ENCODE measurements around the gene F11R. TPM values are rescaled to one million over a fixed set of nuclear protein-coding genes. Genes with fewer than 3 reads are reported as not detected.

Gene F11R
- total and polyA plus RNA-seq, 2 of the 4 experiments (the other 2 are of a cell fraction), result 0.79 to 2.2 TPM

DNA sequence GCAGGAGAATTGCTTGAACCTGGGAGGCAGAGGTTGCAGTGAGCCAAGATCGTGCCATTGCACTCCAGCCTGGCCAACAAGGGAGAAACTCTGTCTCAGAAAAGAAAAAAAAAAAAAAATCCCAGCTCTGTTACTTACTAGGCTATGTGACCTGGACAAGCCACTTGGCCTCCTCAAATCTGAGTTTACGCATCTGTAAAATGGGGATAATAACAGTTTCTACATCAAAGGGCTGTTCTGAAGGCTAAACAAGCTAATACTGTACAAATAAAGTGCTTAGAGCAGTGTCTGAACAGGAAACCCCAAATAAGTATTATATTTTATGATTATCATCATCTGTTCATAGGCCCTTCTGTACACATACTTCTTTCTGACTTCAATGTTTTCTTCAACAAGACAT is 13.6 kb downstream of the F11R start:
- DNase-seq (no peak), ATAC-seq (ENCODE audit: low read depth) (no peak)
- Histone ChIP-seq H3K4me2 (ENCODE audit: low read depth, low read length) (no peak overlapping the region), H4K5ac (ENCODE audit: low read depth, low read length) (no peak overlapping the region), H3K4me1 (ENCODE audit: control insufficient read depth, insufficient read depth, low read length) (no peaks in the 10 kb centered on the region), H2AFZ (replicated peaks; ENCODE audit: low read length, poor library complexity) (no peak overlapping the region), H3K27me3 (ENCODE audit: control insufficient read depth, insufficient read depth, low read length) (no peaks in the 10 kb centered on the region), H3K36me3 (ENCODE audit: control insufficient read depth, insufficient read depth, low read length) (no peaks in the 10 kb centered on the region), H3K27ac (ENCODE audit: insufficient read depth, low read length) (no peak overlapping the region), H2AK5ac (ENCODE audit: low read depth, low read length) (no peak overlapping the region), H4K91ac (ENCODE audit: insufficient read depth, low read depth, low read length) (no peak overlapping the region), H2BK5ac (ENCODE audit: low read depth, low read length, poor library complexity, severe bottlenecking) (no peak overlapping the region), H3K79me1 (ENCODE audit: low read depth in 1 of 2, low read length in 2 of 2) (no peaks in the 10 kb centered on the region), H3K23ac (ENCODE audit: low read depth, low read length) (no peak overlapping the region), H2BK15ac (ENCODE audit: low read depth, low read length) (no peak overlapping the region), H3K9me1 (ENCODE audit: insufficient read depth, low read length) (no peaks in the 10 kb centered on the region), H3K4me3 (ENCODE audit: insufficient read depth, low read depth, low read length) (no peak overlapping the region), H3K14ac (replicated peaks; ENCODE audit: low read depth, low read length) (no peak overlapping the region), H3K9ac (ENCODE audit: low read depth, low read length) (no peak overlapping the region), H2BK20ac (ENCODE audit: low read depth, low read length) (no peak overlapping the region), H3K18ac (ENCODE audit: low read depth, low read length) (no peak overlapping the region), H2AK9ac (replicated peaks; ENCODE audit: low read depth, low read length, poor library complexity) (no peak overlapping the region), H3K9me3 (ENCODE audit: control insufficient read depth, insufficient read depth, low read length) (no peaks in the 10 kb centered on the region), H4K20me1 (ENCODE audit: insufficient read depth, low read length) (no peaks in the 10 kb centered on the region), H3K4ac (ENCODE audit: low read depth, low read length) (no peak overlapping the region), H2BK120ac (ENCODE audit: low read depth, low read length) (no peak overlapping the region), H4K8ac (ENCODE audit: low read depth in 2 of 2, low read length in 2 of 2) (no peak overlapping the region), H3K56ac (ENCODE audit: extremely low read depth, insufficient read depth, low read length) (no peak overlapping the region)
- in situ Hi-C loops (cut with MboI; ENCODE audit: low sequenced_read_pairs) (no loop called here), dilution Hi-C loops (cut with HindIII; ENCODE audit: low sequenced_read_pairs, unreplicated experiment) (no loop called here), intact Hi-C loops (cut with micrococcal nuclease) (no loop called here)
- WGBS, 2 experiments (ENCODE audit: extremely low coverage in 2 of 2, insufficient read length in 1 of 2), result no CpG with 5 or more reads among the region's 2 CpGs
- CTCF ChIA-PET, result interaction anchor here (0.6 kb wide), 1 partner anchor 280 kb away, joined by 7 read pairs; no protein-coding TSS in a partner anchor
- TF ChIP-seq, protein P1, sequence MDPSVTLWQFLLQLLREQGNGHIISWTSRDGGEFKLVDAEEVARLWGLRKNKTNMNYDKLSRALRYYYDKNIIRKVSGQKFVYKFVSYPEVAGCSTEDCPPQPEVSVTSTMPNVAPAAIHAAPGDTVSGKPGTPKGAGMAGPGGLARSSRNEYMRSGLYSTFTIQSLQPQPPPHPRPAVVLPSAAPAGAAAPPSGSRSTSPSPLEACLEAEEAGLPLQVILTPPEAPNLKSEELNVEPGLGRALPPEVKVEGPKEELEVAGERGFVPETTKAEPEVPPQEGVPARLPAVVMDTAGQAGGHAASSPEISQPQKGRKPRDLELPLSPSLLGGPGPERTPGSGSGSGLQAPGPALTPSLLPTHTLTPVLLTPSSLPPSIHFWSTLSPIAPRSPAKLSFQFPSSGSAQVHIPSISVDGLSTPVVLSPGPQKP (IDR thresholded peaks at IDR 0.05; ENCODE audit: borderline replicate concordance, low read depth, low read length), result no peak
- no peak for TF ChIP-seq NFE2L2 (IDR thresholded peaks at IDR 0.05; ENCODE audit: low read depth, low read length)
- TF ChIP-seq, protein P2, sequence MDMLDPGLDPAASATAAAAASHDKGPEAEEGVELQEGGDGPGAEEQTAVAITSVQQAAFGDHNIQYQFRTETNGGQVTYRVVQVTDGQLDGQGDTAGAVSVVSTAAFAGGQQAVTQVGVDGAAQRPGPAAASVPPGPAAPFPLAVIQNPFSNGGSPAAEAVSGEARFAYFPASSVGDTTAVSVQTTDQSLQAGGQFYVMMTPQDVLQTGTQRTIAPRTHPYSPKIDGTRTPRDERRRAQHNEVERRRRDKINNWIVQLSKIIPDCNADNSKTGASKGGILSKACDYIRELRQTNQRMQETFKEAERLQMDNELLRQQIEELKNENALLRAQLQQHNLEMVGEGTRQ (IDR thresholded peaks at IDR 0.05; ENCODE audit: low read depth, low read length), result no peak
- TF ChIP-seq RFX5 (IDR thresholded peaks at IDR 0.05; ENCODE audit: low read depth, low read length), result no peak
- no peak for TF ChIP-seq BHLHE40 (IDR thresholded peaks at IDR 0.05; ENCODE audit: low read depth, low read length)
- no peak for TF ChIP-seq FOS (IDR thresholded peaks at IDR 0.05; ENCODE audit: low read depth, low read length)
- TF ChIP-seq POLR2A (IDR thresholded peaks at IDR 0.05; ENCODE audit: low read depth, low read length), result no peak
- TF ChIP-seq MAFK (IDR thresholded peaks at IDR 0.05; ENCODE audit: low read depth, low read length), result no peak
- no peak for TF ChIP-seq CEBPB (IDR thresholded peaks at IDR 0.05; ENCODE audit: low read depth, low read length)
- no peak for TF ChIP-seq RCOR1 (IDR thresholded peaks at IDR 0.05; ENCODE audit: insufficient replicate concordance, low read length)
- no peak for TF ChIP-seq RAD21 (IDR thresholded peaks at IDR 0.05; ENCODE audit: low read length)
- TF ChIP-seq, protein P3, sequence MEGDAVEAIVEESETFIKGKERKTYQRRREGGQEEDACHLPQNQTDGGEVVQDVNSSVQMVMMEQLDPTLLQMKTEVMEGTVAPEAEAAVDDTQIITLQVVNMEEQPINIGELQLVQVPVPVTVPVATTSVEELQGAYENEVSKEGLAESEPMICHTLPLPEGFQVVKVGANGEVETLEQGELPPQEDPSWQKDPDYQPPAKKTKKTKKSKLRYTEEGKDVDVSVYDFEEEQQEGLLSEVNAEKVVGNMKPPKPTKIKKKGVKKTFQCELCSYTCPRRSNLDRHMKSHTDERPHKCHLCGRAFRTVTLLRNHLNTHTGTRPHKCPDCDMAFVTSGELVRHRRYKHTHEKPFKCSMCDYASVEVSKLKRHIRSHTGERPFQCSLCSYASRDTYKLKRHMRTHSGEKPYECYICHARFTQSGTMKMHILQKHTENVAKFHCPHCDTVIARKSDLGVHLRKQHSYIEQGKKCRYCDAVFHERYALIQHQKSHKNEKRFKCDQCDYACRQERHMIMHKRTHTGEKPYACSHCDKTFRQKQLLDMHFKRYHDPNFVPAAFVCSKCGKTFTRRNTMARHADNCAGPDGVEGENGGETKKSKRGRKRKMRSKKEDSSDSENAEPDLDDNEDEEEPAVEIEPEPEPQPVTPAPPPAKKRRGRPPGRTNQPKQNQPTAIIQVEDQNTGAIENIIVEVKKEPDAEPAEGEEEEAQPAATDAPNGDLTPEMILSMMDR (conservative IDR thresholded peaks at IDR 0.05; ENCODE audit: low read depth, low read length), result no peak
- TF ChIP-seq SMC3 (IDR thresholded peaks at IDR 0.05; ENCODE audit: low read depth, low read length), result no peak
- no peak for TF ChIP-seq CHD1 (IDR thresholded peaks at IDR 0.05; ENCODE audit: low read depth, low read length)
- no peak for TF ChIP-seq MAZ (IDR thresholded peaks at IDR 0.05; ENCODE audit: borderline replicate concordance, low read depth, low read length)
- TF ChIP-seq MXI1 (IDR thresholded peaks at IDR 0.05; ENCODE audit: borderline replicate concordance, low read depth, low read length), result no peak
- POLR2A ChIA-PET (ENCODE audit: unreplicated experiment), result no interaction called here
- no TSS peak for BruUV-seq (replicated peaks)

All from IMR-90 (cell line).